ENCODE measurements around the gene TMEM176A. TPM values are rescaled to one million over a fixed set of nuclear protein-coding genes. Genes with fewer than 3 reads are reported as not detected.

The TMEM176A gene
- total RNA-seq, 1 experiment from 2014 or later = not detected

- DNase-seq (ENCODE audit: low spot score) = no peak
These were observed 48.7 kb downstream of the TMEM176A start for GRCh38 chr7:150849204-150849775.

DNA sequence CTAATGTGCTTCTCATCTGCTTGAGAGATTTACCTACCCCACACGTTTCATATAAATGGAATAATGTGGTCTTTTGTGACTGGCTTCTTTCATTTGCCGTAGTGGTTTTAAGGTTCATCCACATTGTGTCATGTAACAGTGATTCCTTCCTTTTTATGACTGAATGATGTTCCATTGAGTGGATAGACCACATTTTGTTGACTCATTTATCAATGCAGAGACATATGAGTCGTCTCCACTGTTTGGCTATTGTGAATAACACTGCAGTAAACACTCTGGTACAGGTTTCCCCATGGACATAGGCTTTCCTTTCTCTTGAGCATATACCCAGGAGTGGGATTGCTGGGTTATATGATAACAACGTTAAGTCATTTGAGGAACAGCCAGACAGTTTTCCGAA, 49.7 kb downstream of the TMEM176A start:
- no peak for DNase-seq (ENCODE audit: low spot score)

DNA sequence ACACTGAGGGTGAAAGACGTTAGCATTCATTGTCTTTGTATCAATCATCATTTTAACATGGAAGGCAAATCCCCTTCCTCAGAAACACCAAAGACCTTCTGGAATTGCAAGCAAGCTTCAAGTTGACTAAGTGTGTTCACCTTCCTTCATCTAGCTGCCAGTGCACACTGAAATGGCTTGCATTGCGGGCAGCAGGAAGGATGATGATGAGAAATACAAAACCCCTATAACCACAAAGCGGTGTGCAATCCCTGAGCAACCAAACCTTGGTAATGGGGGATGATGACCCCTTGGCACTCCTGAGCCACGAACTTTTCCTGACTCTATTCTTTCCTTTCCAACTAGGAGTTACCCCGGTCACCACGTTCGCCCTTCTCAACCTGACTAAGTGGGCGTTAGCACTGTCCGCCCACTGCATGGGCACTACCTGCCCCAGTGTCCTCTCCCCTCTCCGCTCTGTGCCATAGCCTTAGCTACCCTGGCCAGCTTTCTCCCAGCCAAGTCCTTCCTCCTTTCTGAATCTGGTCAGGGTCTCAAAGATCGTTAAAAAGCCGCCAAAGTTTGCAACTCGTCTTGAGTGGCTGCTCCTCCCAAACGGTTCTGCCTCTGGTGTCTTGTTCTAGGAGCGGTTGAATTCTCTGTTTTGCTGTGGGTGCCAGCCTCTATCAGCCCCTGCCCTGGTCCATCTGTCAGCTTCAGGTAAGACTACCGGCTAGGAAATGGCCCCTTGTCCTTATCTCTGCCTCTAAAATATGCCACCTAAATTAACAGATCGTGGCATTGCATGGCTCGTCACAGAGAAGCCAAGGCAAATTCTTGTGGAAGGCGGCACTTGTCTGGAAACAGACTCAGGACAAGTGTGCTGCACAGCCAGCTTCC, 51.2 kb downstream of the TMEM176A start:
- DNase-seq (ENCODE audit: low spot score) = no peak

DNA sequence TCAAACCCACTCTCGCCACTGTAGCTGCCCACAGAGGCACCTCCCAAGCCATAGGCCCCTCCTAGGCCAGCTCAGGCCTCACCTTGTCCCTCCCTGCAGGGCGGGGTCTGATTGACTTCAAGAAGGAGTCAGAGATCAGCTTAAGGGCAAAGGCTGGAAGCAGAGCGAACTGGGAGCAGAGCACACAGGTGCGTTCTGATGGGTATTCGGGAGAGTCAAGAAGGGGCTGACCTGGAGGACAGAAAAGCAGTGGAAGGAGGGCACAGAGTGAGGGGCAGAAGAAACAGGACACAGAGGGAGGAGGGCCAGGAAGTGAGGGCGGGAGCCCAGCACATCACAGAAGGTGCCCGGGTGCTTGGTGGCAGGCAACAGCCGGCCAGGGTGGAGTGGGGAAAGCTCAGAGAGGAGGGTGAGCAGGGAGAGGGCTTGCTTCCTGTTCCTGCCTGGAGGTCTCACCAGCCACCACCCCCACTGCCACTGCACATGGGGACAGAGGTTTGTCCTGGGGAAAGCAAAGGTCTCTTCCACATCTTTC, 51.9 kb downstream of the TMEM176A start, which contains the start of gene AOC1:
Gene AOC1, plus strand, starts transcription at position 147 of the 535 bp plus-strand sequence. CDS start 3,954 bp downstream, outside the sequence.
- DNase-seq (ENCODE audit: low spot score) = no peak

- no peak for DNase-seq (ENCODE audit: low spot score)
These were observed 53.8 kb downstream of the TMEM176A start for GRCh38 chr7:150854066-150855000.

Other genes starting within 250 kb of the TMEM176A start
- gene GIMAP4, start 233.4 kb upstream of the TMEM176A start, total RNA-seq (2014; rRNA removed; shearing (Covaris generic)) = not detected in 2 replicates
- gene GIMAP6, start 168.4 kb upstream of the TMEM176A start, total RNA-seq (2014; rRNA removed; shearing (Covaris generic)) = not detected in 2 replicates
- gene GIMAP2, start 115.1 kb upstream of the TMEM176A start, total RNA-seq (2014; rRNA removed; shearing (Covaris generic)) = 3.0 and 7.5 TPM in 2 replicates
- gene GIMAP1, start 84.2 kb upstream of the TMEM176A start, total RNA-seq (2014; rRNA removed; shearing (Covaris generic)) = not detected in 2 replicates
- not detected in 2 replicates for gene GIMAP5, start 63.4 kb upstream of the TMEM176A start, total RNA-seq (2014; rRNA removed; shearing (Covaris generic))
- not detected in 2 replicates for gene TMEM176B, start 405 bp upstream of the TMEM176A start, total RNA-seq (2014; rRNA removed; shearing (Covaris generic))
- gene AOC1, start 51.7 kb downstream of the TMEM176A start, total RNA-seq (2014; rRNA removed; shearing (Covaris generic)) = not detected in 2 replicates
- 1.7 and 3.5 TPM in 2 replicates for gene KCNH2, start 177.6 kb downstream of the TMEM176A start, total RNA-seq (2014; rRNA removed; shearing (Covaris generic))
- 0.74 and 2.5 TPM in 2 replicates for gene NOS3, start 190.2 kb downstream of the TMEM176A start, total RNA-seq (2014; rRNA removed; shearing (Covaris generic))
- gene ATG9B, start 223.7 kb downstream of the TMEM176A start, total RNA-seq (2014; rRNA removed; shearing (Covaris generic)) = not detected in 2 replicates
- gene ABCB8, start 227.7 kb downstream of the TMEM176A start, total RNA-seq (2014; rRNA removed; shearing (Covaris generic)) = 35.6 and 40.2 TPM in 2 replicates
- 0.31 and 0.53 TPM in 2 replicates for gene ASIC3, start 247.8 kb downstream of the TMEM176A start, total RNA-seq (2014; rRNA removed; shearing (Covaris generic))

Measured in A172 (cell line).